Calu3 (cell line): ENCODE data around the gene NTSR1. TPM values are rescaled to one million over a fixed set of nuclear protein-coding genes. Genes with fewer than 3 reads are reported as not detected.

ENCODE experiments used
- BruUV-seq: library from RNA; stranded (reverse); fragments of 400-500 nt; replicated peaks from 2 replicates; lab custom pipeline; 2021; lab: Mats Ljungman, UMichigan
- CTCF ChIA-PET: fragments of 300-600 bp; sonication (Branson Sonifier 250); formaldehyde crosslinking; loops from one replicate; lab custom pipeline; 2022; ENCODE audit warnings: antibody characterized with exemption; lab: Charles Lee
- DNase-seq: peaks from one replicate; pipeline ENCODE4 v3.0.0; 2022
- H3K27ac Mint-ChIP-seq: one replicate; pipeline ENCODE4 v1.8.0; 2022; ENCODE audit warnings: mixed read lengths; ENCODE audit not compliant: unreplicated experiment
- H3K27me3 Mint-ChIP-seq: one replicate; pipeline ENCODE4 v1.8.0; 2022; ENCODE audit warnings: mixed read lengths; ENCODE audit not compliant: unreplicated experiment
- H3K36me3 Mint-ChIP-seq: one replicate; pipeline ENCODE4 v1.8.0; 2022; ENCODE audit warnings: mild to moderate bottlenecking, moderate library complexity, mixed read lengths; ENCODE audit not compliant: insufficient read depth, unreplicated experiment
- H3K4me1 Mint-ChIP-seq: one replicate; pipeline ENCODE4 v1.8.0; 2022; ENCODE audit warnings: mild to moderate bottlenecking, low read depth, mixed read lengths; ENCODE audit not compliant: unreplicated experiment
- H3K4me3 Mint-ChIP-seq: one replicate; pipeline ENCODE4 v1.8.0; 2022; ENCODE audit warnings: mild to moderate bottlenecking, low read depth, moderate library complexity, mixed read lengths; ENCODE audit not compliant: unreplicated experiment
- H3K9me3 Mint-ChIP-seq: one replicate; pipeline ENCODE4 v1.8.0; 2022; ENCODE audit warnings: low read depth, mixed read lengths; ENCODE audit not compliant: unreplicated experiment
- CTCF ChIP-seq: fragments of 200-600 bp; IDR thresholded peaks from one replicate; pipeline ENCODE4 v1.8.0; 2022; ENCODE audit warnings: antibody characterized with exemption; ENCODE audit not compliant: unreplicated experiment
- intact Hi-C: fragments of 100-400 bp; cut with micrococcal nuclease; formaldehyde crosslinking; loops from one replicate; pipeline ENCODE4 v1.10.0; 2022; ENCODE audit not compliant: unreplicated experiment
- total RNA-seq: library from RNA; stranded (reverse); gene quantifications from 2 replicates; pipeline ENCODE4 v1.2.3, GENCODE V29; 2022

NTSR1 gene
- total RNA-seq, 1 experiment from 2014 or later = not detected

- no peak for DNase-seq
- Mint-ChIP-seq H3K4me1 (peaks cover 28% of the 10 kb centered on the region), H3K4me3 (no peak overlapping the region), H3K27me3 (no peaks in the 10 kb centered on the region), H3K27ac (no peak overlapping the region), H3K36me3 (peaks cover 60% of the 10 kb centered on the region), H3K9me3 (no peaks in the 10 kb centered on the region)
- intact Hi-C loops = loop anchor here (5.0 kb wide), 1 partner anchor 43 kb away; no protein-coding TSS in a partner anchor
- TF ChIP-seq CTCF = no peak
- CTCF ChIA-PET = interaction anchor here (0.6 kb wide), 1 partner anchor 149 kb away, joined by 5 read pairs; no protein-coding TSS in a partner anchor
- BruUV-seq = no TSS peak
Observed at GRCh38 chr20:62665153-62665754, 43.4 kb upstream of the NTSR1 start.

- BruUV-seq = no TSS peak
- H3K36me3 Mint-ChIP-seq = peaks cover 55% of the 10 kb centered on the region
- H3K27ac Mint-ChIP-seq = peak overlapping the region; percentile 87
- no peaks in the 10 kb centered on the region for H3K9me3 Mint-ChIP-seq
- TF ChIP-seq CTCF = no peak
- intact Hi-C loops = loop anchor here (2.0 to 5.0 kb wide), 2 partner anchors 37 to 44 kb away; no protein-coding TSS in a partner anchor
- peak overlapping the region; percentile 49 for H3K4me3 Mint-ChIP-seq
- DNase-seq = no peak
- CTCF ChIA-PET = interaction anchor here (0.6 to 2.4 kb wide), 15 partner anchors 14 to 157 kb away, joined by 3 to 26 read pairs (median 5); no protein-coding TSS in a partner anchor
- no peaks in the 10 kb centered on the region for H3K27me3 Mint-ChIP-seq
- H3K4me1 Mint-ChIP-seq = peaks cover 28% of the 10 kb centered on the region
Observed at GRCh38 chr20:62665826-62666735, 42.6 kb upstream of the NTSR1 start.

- intact Hi-C loops = loop anchor here (2.0 to 5.0 kb wide), 2 partner anchors 36 to 45 kb away; no protein-coding TSS in a partner anchor
- Mint-ChIP-seq H3K36me3 (peaks cover 64% of the 10 kb centered on the region), H3K4me1 (peaks cover 28% of the 10 kb centered on the region), H3K9me3 (no peaks in the 10 kb centered on the region), H3K27me3 (no peaks in the 10 kb centered on the region), H3K4me3 (peak overlapping the region; percentile 49), H3K27ac (peak overlapping the region; percentile 87)
- peak; percentile 23 for TF ChIP-seq CTCF
- CTCF ChIA-PET = interaction anchor here (0.6 to 2.4 kb wide), 18 partner anchors 15 to 365 kb away, joined by 3 to 26 read pairs (median 4); partner anchors contain the start of gene RBBP8NL
- no TSS peak for BruUV-seq
- DNase-seq = peak; percentile 95
Observed at GRCh38 chr20:62666736-62667529, 41.7 kb upstream of the NTSR1 start.
